ENCODE measurements around the gene MPZL1. TPM values are rescaled to one million over a fixed set of nuclear protein-coding genes. Genes with fewer than 3 reads are reported as not detected.

The MPZL1 gene
- total and polyA plus RNA-seq, 4 experiments from 2014 or later = 5.4 to 15.8 (median 7.9) TPM

DNA sequence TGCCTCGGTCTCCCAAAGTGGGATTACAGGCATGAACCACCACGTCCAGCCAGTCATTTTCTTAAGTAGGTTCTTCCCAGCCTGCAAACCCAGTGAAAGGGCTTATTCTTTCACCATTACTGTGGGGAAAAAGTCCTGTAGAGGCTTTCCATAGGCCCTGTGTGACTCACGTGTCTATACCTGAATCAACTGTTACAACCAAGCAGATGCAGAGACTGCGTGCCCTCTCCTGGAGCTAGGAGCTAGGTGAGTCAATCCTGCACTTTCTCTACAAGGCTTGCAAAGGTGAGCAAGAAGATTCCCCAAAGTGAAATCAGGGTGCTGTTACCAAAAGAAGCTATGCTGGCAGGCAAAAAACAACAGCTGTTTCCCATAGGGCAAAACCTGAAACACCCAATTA, 13.8 kb upstream of the MPZL1 start:
- H3K36me3 Mint-ChIP-seq = peaks cover 28 to 39% of the 10 kb centered on the region in 2 donors
- no peak overlapping the region for H3K4me3 ChIP-seq (ENCODE audit: low read length in 2 of 2)
- no peaks in the 10 kb centered on the region for H3K27me3 Mint-ChIP-seq
- no peak overlapping the region for H3K27ac ChIP-seq (ENCODE audit: low read depth, low read length)
- H3K9me3 Mint-ChIP-seq = peaks cover 0 to 2% (median 0%) of the 10 kb centered on the region in 8 donors
- POLR2A ChIA-PET (ENCODE audit: partially characterized antibody) = interaction anchor here (0.8 to 0.9 kb wide), 2 partner anchors 10 to 14 kb away, joined by 3 read pairs; no protein-coding TSS in a partner anchor
- peaks cover 31% of the 10 kb centered on the region for H3K36me3 ChIP-seq (ENCODE audit: insufficient read depth, low read length)
- no peaks in the 10 kb centered on the region for H3K9me3 ChIP-seq (ENCODE audit: control insufficient read depth in 1 of 2, low read length in 2 of 2)
- H3K4me1 Mint-ChIP-seq = peaks cover 9 to 14% (median 12%) of the 10 kb centered on the region in 4 donors
- peak overlapping the region; percentile 7 to 79 (median 37) for H3K27ac Mint-ChIP-seq
- no peaks in the 10 kb centered on the region for H3K27me3 ChIP-seq (ENCODE audit: insufficient read depth, low read length)
- DNase-seq = no peak
- CTCF ChIA-PET (ENCODE audit: partially characterized antibody) = interaction anchor here (1.0 to 1.7 kb wide), 3 partner anchors 21 to 374 kb away, joined by 4 read pairs; no protein-coding TSS in a partner anchor
- intact Hi-C loops (cut with micrococcal nuclease) = no loop called here
- H3K4me3 Mint-ChIP-seq = no peak overlapping the region
- no peaks in the 10 kb centered on the region for H3K4me1 ChIP-seq (ENCODE audit: insufficient read depth, low read length)

DNA sequence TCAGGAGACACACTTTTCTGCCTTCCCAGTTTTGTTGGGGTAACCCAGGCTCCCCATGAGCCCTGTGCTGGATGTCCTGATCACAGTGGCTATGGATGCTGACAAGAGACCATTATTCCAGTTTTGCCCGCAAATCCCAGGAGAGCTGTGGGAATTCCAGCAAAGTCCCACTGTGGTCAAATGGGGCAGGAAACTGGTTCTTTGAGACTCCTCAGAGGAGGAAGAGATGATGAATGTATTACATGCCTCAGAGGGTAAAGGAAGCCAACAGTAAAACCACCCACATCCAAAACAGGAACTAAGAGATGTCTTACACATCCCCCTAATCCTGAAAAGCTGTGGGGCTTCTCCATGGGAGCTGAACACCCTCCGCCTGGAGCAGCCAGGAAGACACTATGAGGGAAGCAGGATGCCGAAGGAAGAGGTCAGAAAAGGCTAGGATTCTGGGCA, 12.8 kb upstream of the MPZL1 start:
- ChIA-PET CTCF (ENCODE audit: partially characterized antibody) (interaction anchor here (1.0 kb wide), 1 partner anchor 373 kb away, joined by 4 read pairs; no protein-coding TSS in a partner anchor), POLR2A (ENCODE audit: partially characterized antibody) (no interaction called here)
- DNase-seq = no peak
- H3K9me3 Mint-ChIP-seq = peaks cover 0 to 6% (median 0%) of the 10 kb centered on the region in 8 donors
- intact Hi-C loops (cut with micrococcal nuclease) = no loop called here
- peaks cover 18 to 33% of the 10 kb centered on the region in 2 donors for H3K36me3 Mint-ChIP-seq
- no peaks in the 10 kb centered on the region for H3K9me3 ChIP-seq (ENCODE audit: control insufficient read depth in 1 of 2, low read length in 2 of 2)
- H3K36me3 ChIP-seq (ENCODE audit: insufficient read depth, low read length) = peaks cover 20% of the 10 kb centered on the region
- H3K27ac ChIP-seq (ENCODE audit: low read depth, low read length) = no peak overlapping the region
- H3K27me3 Mint-ChIP-seq = peaks cover 0 to 2% of the 10 kb centered on the region in 2 donors
- H3K27ac Mint-ChIP-seq = peak overlapping the region; percentile 15 to 86 (median 74)
- H3K4me3 Mint-ChIP-seq = peak overlapping the region in 1 of 8 donors; percentile 47
- H3K4me1 ChIP-seq (ENCODE audit: insufficient read depth, low read length) = peaks cover 9% of the 10 kb centered on the region
- no peaks in the 10 kb centered on the region for H3K27me3 ChIP-seq (ENCODE audit: insufficient read depth, low read length)
- H3K4me1 Mint-ChIP-seq = peaks cover 9 to 24% (median 19%) of the 10 kb centered on the region in 4 donors
- no peak overlapping the region for H3K4me3 ChIP-seq (ENCODE audit: low read length in 2 of 2)

DNA sequence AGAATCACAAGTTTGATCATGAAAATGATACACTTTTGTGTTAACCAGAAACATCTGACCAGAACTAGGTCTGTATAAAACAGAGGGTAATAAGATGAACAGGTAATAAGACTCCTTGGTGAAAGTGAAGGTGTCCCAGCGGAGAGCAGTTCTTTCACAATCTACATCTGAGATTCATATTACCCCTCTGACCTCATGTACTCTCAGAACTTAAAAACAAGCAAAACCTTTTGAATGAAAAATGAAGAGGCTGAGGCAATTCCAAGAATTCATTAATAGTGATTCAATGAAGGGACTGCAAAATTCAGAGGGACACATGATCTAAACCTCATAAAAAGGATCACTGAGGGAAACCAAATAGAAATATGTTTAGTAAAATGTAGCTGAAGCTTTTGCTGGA, 10.9 kb upstream of the MPZL1 start:
- H3K4me1 Mint-ChIP-seq = peaks cover 14 to 41% (median 27%) of the 10 kb centered on the region in 4 donors
- peaks cover 2% of the 10 kb centered on the region for H3K36me3 ChIP-seq (ENCODE audit: insufficient read depth, low read length)
- H3K4me1 ChIP-seq (ENCODE audit: insufficient read depth, low read length) = peaks cover 18% of the 10 kb centered on the region
- intact Hi-C loops (cut with micrococcal nuclease) = loop anchor here (10.0 kb wide), 2 partner anchors 374 to 1654 kb away; partner anchors contain the start of genes BLZF1 and NME7
- H3K9me3 ChIP-seq (ENCODE audit: control insufficient read depth in 1 of 2, low read length in 2 of 2) = no peaks in the 10 kb centered on the region
- H3K9me3 Mint-ChIP-seq = peaks cover 0 to 19% (median 0%) of the 10 kb centered on the region in 8 donors
- H3K27ac Mint-ChIP-seq = peak overlapping the region in 1 of 7 donors; percentile 95
- POLR2A ChIA-PET (ENCODE audit: partially characterized antibody) = no interaction called here
- H3K27me3 ChIP-seq (ENCODE audit: insufficient read depth, low read length) = no peaks in the 10 kb centered on the region
- no peak overlapping the region for H3K27ac ChIP-seq (ENCODE audit: low read depth, low read length)
- no peak for DNase-seq
- H3K36me3 Mint-ChIP-seq = peaks cover 1 to 28% of the 10 kb centered on the region in 2 donors
- H3K4me3 ChIP-seq (ENCODE audit: low read length in 2 of 2) = no peak overlapping the region
- peaks cover 4 to 12% of the 10 kb centered on the region in 2 donors for H3K27me3 Mint-ChIP-seq
- no peak overlapping the region for H3K4me3 Mint-ChIP-seq
- CTCF ChIA-PET (ENCODE audit: partially characterized antibody) = interaction anchor here (0.6 kb wide), 1 partner anchor 84 kb away, joined by 3 read pairs; no protein-coding TSS in a partner anchor

- Mint-ChIP-seq H3K36me3 (peaks cover 0 to 23% of the 10 kb centered on the region in 2 donors), H3K27ac (peak overlapping the region in 3 of 7 donors; percentile 42 to 95 (median 75)), H3K4me1 (peaks cover 14 to 44% (median 28%) of the 10 kb centered on the region in 4 donors), H3K27me3 (peaks cover 4 to 12% of the 10 kb centered on the region in 2 donors), H3K9me3 (peaks cover 0 to 19% (median 0%) of the 10 kb centered on the region in 8 donors), H3K4me3 (no peak overlapping the region)
- intact Hi-C loops (cut with micrococcal nuclease) = loop anchor here (10.0 kb wide), 2 partner anchors 373 to 1653 kb away; partner anchors contain the start of genes BLZF1 and NME7
- H3K4me1 ChIP-seq (ENCODE audit: insufficient read depth, low read length) = peaks cover 22% of the 10 kb centered on the region
- H3K27me3 ChIP-seq (ENCODE audit: insufficient read depth, low read length) = no peaks in the 10 kb centered on the region
- DNase-seq = no peak
- H3K4me3 ChIP-seq (ENCODE audit: low read length in 2 of 2) = no peak overlapping the region
- POLR2A ChIA-PET (ENCODE audit: partially characterized antibody) = no interaction called here
- CTCF ChIA-PET (ENCODE audit: partially characterized antibody) = no interaction called here
- no peaks in the 10 kb centered on the region for H3K36me3 ChIP-seq (ENCODE audit: insufficient read depth, low read length)
- no peak overlapping the region for H3K27ac ChIP-seq (ENCODE audit: low read depth, low read length)
- H3K9me3 ChIP-seq (ENCODE audit: control insufficient read depth in 1 of 2, low read length in 2 of 2) = no peaks in the 10 kb centered on the region
Observed at GRCh38 chr1:167711797-167712196, 10.0 kb upstream of the MPZL1 start.

DNA sequence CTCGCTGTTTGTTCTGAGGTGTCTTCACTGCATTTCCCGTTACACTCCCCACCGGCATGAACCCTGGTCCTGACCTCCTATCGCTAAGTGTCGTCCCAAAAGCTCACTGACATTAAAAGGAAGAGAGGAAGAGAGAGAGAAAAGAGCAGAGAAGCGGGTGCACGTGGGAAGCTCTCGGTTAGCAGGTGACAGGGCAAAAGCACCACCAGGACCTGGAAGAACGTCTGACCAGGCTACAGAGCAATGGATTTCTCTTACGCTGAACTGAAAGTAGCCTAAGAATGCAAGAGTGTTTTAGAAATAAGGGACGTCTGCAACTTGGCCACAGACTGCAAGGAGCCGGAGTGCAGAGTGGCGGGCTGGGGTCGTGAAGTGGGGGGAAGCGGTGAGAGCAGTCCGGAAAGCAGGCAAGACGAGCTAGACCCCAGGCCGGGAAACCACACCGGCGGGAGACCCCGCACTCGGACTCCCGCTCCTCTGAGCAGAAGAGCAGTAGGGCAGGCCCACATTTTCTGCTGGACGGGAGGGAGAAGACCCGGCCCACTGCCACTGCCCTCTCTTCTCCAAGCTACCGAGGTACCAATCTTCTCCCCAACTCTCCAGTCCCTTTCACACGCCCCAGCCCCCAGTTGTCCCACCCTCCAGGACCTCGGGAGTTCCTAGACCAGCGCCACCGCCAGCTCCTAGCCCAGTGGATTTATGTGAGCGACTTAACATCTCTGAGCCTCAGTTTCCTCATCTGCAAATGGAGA, 8.3 kb upstream of the MPZL1 start:
- Histone ChIP-seq H3K27me3 (ENCODE audit: insufficient read depth, low read length) (no peaks in the 10 kb centered on the region), H3K4me3 (ENCODE audit: low read length in 2 of 2) (peak overlapping the region; percentile 58 to 87), H3K4me1 (ENCODE audit: insufficient read depth, low read length) (peaks cover 25% of the 10 kb centered on the region), H3K9me3 (ENCODE audit: control insufficient read depth in 1 of 2, low read length in 2 of 2) (no peaks in the 10 kb centered on the region), H3K27ac (ENCODE audit: low read depth, low read length) (peak overlapping the region; percentile 37), H3K36me3 (ENCODE audit: insufficient read depth, low read length) (no peaks in the 10 kb centered on the region)
- Mint-ChIP-seq H3K27ac (peak overlapping the region; percentile 83 to 95 (median 88)), H3K27me3 (peaks cover 4 to 12% of the 10 kb centered on the region in 2 donors), H3K4me1 (peaks cover 19 to 44% (median 33%) of the 10 kb centered on the region in 4 donors), H3K36me3 (peaks cover 0 to 19% of the 10 kb centered on the region in 2 donors), H3K9me3 (peaks cover 0 to 19% (median 0%) of the 10 kb centered on the region in 8 donors), H3K4me3 (peak overlapping the region; percentile 91 to 98 (median 94))
- POLR2A ChIA-PET (ENCODE audit: partially characterized antibody) = interaction anchor here (0.9 to 4.2 kb wide), 11 partner anchors 8 to 263 kb away, joined by 3 to 33 read pairs (median 6); partner anchors contain the start of genes CD247, MPZL1 and RCSD1
- DNase-seq = peak in 3 of 5 donors; percentile 16 to 23 (median 18)
- intact Hi-C loops (cut with micrococcal nuclease) = loop anchor here (1.0 to 10.0 kb wide), 3 partner anchors 83 to 1651 kb away; partner anchors contain the start of genes BLZF1, NME7 and RCSD1
- CTCF ChIA-PET (ENCODE audit: partially characterized antibody) = interaction anchor here (2.8 to 3.9 kb wide), 3 partner anchors 19 to 113 kb away, joined by 15 to 35 read pairs (median 18); no protein-coding TSS in a partner anchor

- Histone ChIP-seq H3K9me3 (ENCODE audit: control insufficient read depth in 1 of 2, low read length in 2 of 2) (no peaks in the 10 kb centered on the region), H3K27ac (ENCODE audit: low read depth, low read length) (peak overlapping the region; percentile 37), H3K27me3 (ENCODE audit: insufficient read depth, low read length) (no peaks in the 10 kb centered on the region), H3K36me3 (ENCODE audit: insufficient read depth, low read length) (no peaks in the 10 kb centered on the region), H3K4me1 (ENCODE audit: insufficient read depth, low read length) (peaks cover 25% of the 10 kb centered on the region), H3K4me3 (ENCODE audit: low read length in 2 of 2) (peak overlapping the region; percentile 58 to 87)
- Mint-ChIP-seq H3K27ac (peak overlapping the region in 6 of 7 donors; percentile 83 to 99 (median 93)), H3K36me3 (peaks cover 0 to 19% of the 10 kb centered on the region in 2 donors), H3K4me3 (peak overlapping the region; percentile 91 to 98 (median 94)), H3K27me3 (peaks cover 4 to 12% of the 10 kb centered on the region in 2 donors), H3K4me1 (peaks cover 16 to 41% (median 29%) of the 10 kb centered on the region in 4 donors), H3K9me3 (peaks cover 0 to 19% (median 0%) of the 10 kb centered on the region in 8 donors)
- DNase-seq = no peak
- ChIA-PET POLR2A (ENCODE audit: partially characterized antibody) (interaction anchor here (0.8 to 4.2 kb wide), 15 partner anchors 9 to 264 kb away, joined by 3 to 33 read pairs (median 6); partner anchors contain the start of genes CD247 and RCSD1), CTCF (ENCODE audit: partially characterized antibody) (interaction anchor here (1.1 to 3.9 kb wide), 9 partner anchors 10 to 114 kb away, joined by 3 to 35 read pairs (median 9); no protein-coding TSS in a partner anchor)
- intact Hi-C loops (cut with micrococcal nuclease) = loop anchor here (1.0 to 10.0 kb wide), 3 partner anchors 84 to 1651 kb away; partner anchors contain the start of genes BLZF1, NME7 and RCSD1
Observed at GRCh38 chr1:167714098-167714438, 7.7 kb upstream of the MPZL1 start.
